IMR-90 (cell line): ENCODE measurements around the gene ARSB.

ENCODE experiments used
- CEBPB ChIP-seq: IDR thresholded peaks from 2 replicates; pipeline ENCODE4 v1.6.1; 2012; ENCODE audit warnings: low read depth, low read length, improper control_type of control experiment
- MAZ ChIP-seq: IDR thresholded peaks from 2 replicates; pipeline ENCODE4 v1.6.1; 2012; ENCODE audit warnings: low read depth, mild to moderate bottlenecking, low read length, improper control_type of control experiment, moderate library complexity, borderline replicate concordance
- RAD21 ChIP-seq: IDR thresholded peaks from 2 replicates; pipeline ENCODE4 v1.6.1; 2012; ENCODE audit warnings: low read length, improper control_type of control experiment
- TF ChIP-seq, protein P1 (sequence below): conservative IDR thresholded peaks from 2 replicates; pipeline ENCODE4 v1.5.1; 2012; ENCODE audit warnings: mild to moderate bottlenecking, low read depth, low read length, improper control_type of control experiment

- TF ChIP-seq CEBPB (no peak), MAZ (no peak), RAD21 (no peak)
- TF ChIP-seq, protein P1, sequence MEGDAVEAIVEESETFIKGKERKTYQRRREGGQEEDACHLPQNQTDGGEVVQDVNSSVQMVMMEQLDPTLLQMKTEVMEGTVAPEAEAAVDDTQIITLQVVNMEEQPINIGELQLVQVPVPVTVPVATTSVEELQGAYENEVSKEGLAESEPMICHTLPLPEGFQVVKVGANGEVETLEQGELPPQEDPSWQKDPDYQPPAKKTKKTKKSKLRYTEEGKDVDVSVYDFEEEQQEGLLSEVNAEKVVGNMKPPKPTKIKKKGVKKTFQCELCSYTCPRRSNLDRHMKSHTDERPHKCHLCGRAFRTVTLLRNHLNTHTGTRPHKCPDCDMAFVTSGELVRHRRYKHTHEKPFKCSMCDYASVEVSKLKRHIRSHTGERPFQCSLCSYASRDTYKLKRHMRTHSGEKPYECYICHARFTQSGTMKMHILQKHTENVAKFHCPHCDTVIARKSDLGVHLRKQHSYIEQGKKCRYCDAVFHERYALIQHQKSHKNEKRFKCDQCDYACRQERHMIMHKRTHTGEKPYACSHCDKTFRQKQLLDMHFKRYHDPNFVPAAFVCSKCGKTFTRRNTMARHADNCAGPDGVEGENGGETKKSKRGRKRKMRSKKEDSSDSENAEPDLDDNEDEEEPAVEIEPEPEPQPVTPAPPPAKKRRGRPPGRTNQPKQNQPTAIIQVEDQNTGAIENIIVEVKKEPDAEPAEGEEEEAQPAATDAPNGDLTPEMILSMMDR = no peak
Measured at GRCh38 chr5:78833284-78833683, 151.8 kb downstream of the ARSB start.
